ENCODE data around the gene CD2AP. TPM values are rescaled to one million over a fixed set of nuclear protein-coding genes. Genes with fewer than 3 reads are reported as not detected.

Gene CD2AP
- total RNA-seq, 1 donor from 2014 or later, result 47.8 TPM

- H3K4me3 ChIP-seq (ENCODE audit: low read depth, low read length), result no peak overlapping the region
- no peak for TF ChIP-seq CTCF (IDR thresholded peaks at IDR 0.05; ENCODE audit: insufficient read depth, low read length, poor library complexity, severe bottlenecking)
- no peaks in the 10 kb centered on the region for H3K36me3 ChIP-seq (ENCODE audit: control insufficient read depth, insufficient read depth, low read length)
- DNase-seq (ENCODE audit: low read depth), result no peak
- no peaks in the 10 kb centered on the region for H3K27me3 ChIP-seq (ENCODE audit: control insufficient read depth, insufficient read depth, low read length)
These were observed 18.5 kb downstream of the CD2AP start for GRCh38 chr6:47495954-47496545.

GRCh38 chr6:47496935-47497579 is 19.5 kb downstream of the CD2AP start:
- no peak for DNase-seq (ENCODE audit: low read depth)
- Histone ChIP-seq H3K36me3 (ENCODE audit: control insufficient read depth, insufficient read depth, low read length) (no peaks in the 10 kb centered on the region), H3K4me3 (ENCODE audit: low read depth, low read length) (no peak overlapping the region), H3K27me3 (ENCODE audit: control insufficient read depth, insufficient read depth, low read length) (no peaks in the 10 kb centered on the region)
- TF ChIP-seq CTCF (IDR thresholded peaks at IDR 0.05; ENCODE audit: insufficient read depth, low read length, poor library complexity, severe bottlenecking), result no peak

GRCh38 chr6:47502920-47503319 is 25.3 kb downstream of the CD2AP start:
- no peak for DNase-seq (ENCODE audit: low read depth)
- TF ChIP-seq CTCF (IDR thresholded peaks at IDR 0.05; ENCODE audit: insufficient read depth, low read length, poor library complexity, severe bottlenecking), result no peak
- no peak overlapping the region for H3K4me3 ChIP-seq (ENCODE audit: low read depth, low read length)

GRCh38 chr6:47509937-47510336 is 32.3 kb downstream of the CD2AP start:
- no peak for TF ChIP-seq CTCF (IDR thresholded peaks at IDR 0.05; ENCODE audit: insufficient read depth, low read length, poor library complexity, severe bottlenecking)
- no peak for DNase-seq (ENCODE audit: low read depth)
- H3K27me3 ChIP-seq (ENCODE audit: control insufficient read depth, insufficient read depth, low read length), result no peaks in the 10 kb centered on the region
- H3K4me3 ChIP-seq (ENCODE audit: low read depth, low read length), result no peak overlapping the region
- no peaks in the 10 kb centered on the region for H3K36me3 ChIP-seq (ENCODE audit: control insufficient read depth, insufficient read depth, low read length)

More at GRCh38 chr6:47502920-47503319, 25.3 kb downstream of the CD2AP start:
- Histone ChIP-seq H3K27me3 (ENCODE audit: control insufficient read depth, insufficient read depth, low read length) (no peaks in the 10 kb centered on the region), H3K36me3 (ENCODE audit: control insufficient read depth, insufficient read depth, low read length) (no peaks in the 10 kb centered on the region)

GRCh38 chr6:47512872-47513271 is 35.3 kb downstream of the CD2AP start:
- Histone ChIP-seq H3K36me3 (ENCODE audit: control insufficient read depth, insufficient read depth, low read length) (no peaks in the 10 kb centered on the region), H3K27me3 (ENCODE audit: control insufficient read depth, insufficient read depth, low read length) (no peaks in the 10 kb centered on the region), H3K4me3 (ENCODE audit: low read depth, low read length) (no peak overlapping the region)
- no peak for TF ChIP-seq CTCF (IDR thresholded peaks at IDR 0.05; ENCODE audit: insufficient read depth, low read length, poor library complexity, severe bottlenecking)
- DNase-seq (ENCODE audit: low read depth), result no peak

- no peaks in the 10 kb centered on the region for H3K27me3 ChIP-seq (ENCODE audit: control insufficient read depth, insufficient read depth, low read length)
- H3K4me3 ChIP-seq (ENCODE audit: low read depth, low read length), result no peak overlapping the region
- no peak for TF ChIP-seq CTCF (IDR thresholded peaks at IDR 0.05; ENCODE audit: insufficient read depth, low read length, poor library complexity, severe bottlenecking)
- no peak for DNase-seq (ENCODE audit: low read depth)
- no peaks in the 10 kb centered on the region for H3K36me3 ChIP-seq (ENCODE audit: control insufficient read depth, insufficient read depth, low read length)
These were observed 41.7 kb downstream of the CD2AP start for GRCh38 chr6:47519279-47519678.
